K562 (cell line): ENCODE measurements around the gene FBXW8. TPM values are rescaled to one million over a fixed set of nuclear protein-coding genes. Genes with fewer than 3 reads are reported as not detected.
A peak's percentile ranks its signal among the peaks of the same experiment; 100 is the strongest.

Experiments
- ARID3A ChIP-seq: IDR thresholded peaks from 2 replicates; pipeline ENCODE4 v1.6.1; 2012; ENCODE audit warnings: low read depth, low read length, improper control_type of control experiment, borderline replicate concordance
- ASH1L ChIP-seq: fragments of 450-650 bp; IDR thresholded peaks from 2 replicates; pipeline ENCODE4 v1.6.1; 2018; ENCODE audit warnings: borderline replicate concordance, mild to moderate bottlenecking, low read depth; ENCODE audit not compliant: partially characterized antibody
- CREM ChIP-seq: IDR thresholded peaks from 2 replicates; pipeline ENCODE4 v1.6.1; 2014; ENCODE audit warnings: antibody characterized with exemption, low read depth
- CTBP1 ChIP-seq: fragments of 450-650 bp; IDR thresholded peaks from 2 replicates; pipeline ENCODE4 v1.6.1; 2016; ENCODE audit warnings: borderline replicate concordance
- CUX1 ChIP-seq: fragments of 200-800 bp; sonication (Bioruptor generic); IDR thresholded peaks from 2 replicates; pipeline ENCODE4 v1.6.1; 2016; ENCODE audit warnings: missing genetic modification characterization, missing compliant biosample characterization
- ELK3 ChIP-seq: fragments of 450-650 bp; formaldehyde crosslinking; IDR thresholded peaks from 2 replicates; pipeline ENCODE4 v1.4.0; 2020; ENCODE audit warnings: mild to moderate bottlenecking
- GABPA ChIP-seq: fragments of 200-800 bp; sonication (Bioruptor generic); conservative IDR thresholded peaks from 2 replicates; pipeline ENCODE4 v1.6.1; 2016; ENCODE audit warnings: low read depth, missing genetic modification characterization, missing compliant biosample characterization
- HEY1 ChIP-seq: fragments of 250-450 bp; sonication (Bioruptor Pico); IDR thresholded peaks from 2 replicates; pipeline ENCODE4 v1.5.0; 2020; ENCODE audit warnings: mild to moderate bottlenecking, moderate library complexity, borderline replicate concordance
- HNRNPUL1 ChIP-seq: fragments of 200-400 bp; formaldehyde crosslinking; IDR thresholded peaks from 2 replicates; pipeline ENCODE4 v1.6.1; 2017; ENCODE audit warnings: low read length
- PHB ChIP-seq: fragments of 250-450 bp; sonication (Bioruptor Pico); IDR thresholded peaks from 2 replicates; pipeline ENCODE4 v1.5.0; 2021
- ZNF699 ChIP-seq: fragments of 250-450 bp; sonication (Bioruptor Pico); IDR thresholded peaks from 2 replicates; pipeline ENCODE4 v1.8.0; 2021; ENCODE audit warnings: mild to moderate bottlenecking, moderate library complexity; ENCODE audit not compliant: insufficient replicate concordance
- polyA plus RNA-seq, 8 experiments: library from polyadenylated mRNA; depleted of rRNA in 4 of 8; stranded (reverse) in 5 of 8; unstranded in 3 of 8; fragments of >200 nt; fragmentation: Nextera tagmentation in 2 of 8; fragmentation: Illumina TruSeq in 1 of 8; extraction: Ambion mirVana in 2 of 8; extraction: Trizol in 1 of 8; gene quantifications; 2 replicates each; pipeline versions ENCODE4 v1.2.1 to v1.2.3, GENCODE V29; 2011 to 2014; ENCODE audit warnings: inconsistent platforms in 1 of 8, missing spikeins in 1 of 8
- total RNA-seq, 7 experiments: library from RNA; depleted of rRNA in 6 of 7; stranded (reverse); fragments of >200 nt in 6 of 7; fragmentation: Illumina TruSeq in 2 of 7; extraction: Trizol in 2 of 7; gene quantifications; 2 replicates each; pipeline versions ENCODE4 v1.2.1 to v1.2.3, GENCODE V29; 2011 to 2021; ENCODE audit warnings: low replicate concordance in 1 of 7
- TF ChIP-seq, protein P1 (sequence below): fragments of 200-400 bp; formaldehyde crosslinking; IDR thresholded peaks from 2 replicates; pipeline ENCODE4 v1.6.1; 2017; ENCODE audit warnings: mild to moderate bottlenecking, low read depth, low read length, moderate library complexity

The FBXW8 gene
- total and polyA plus RNA-seq, 9 of the 15 experiments (the other 6 are each of a cell fraction or from before 2014, with no cell fraction given), result 0.58 to 8.3 (median 4.4) TPM

GRCh38 chr12:117042171-117042842, 131.6 kb downstream of the FBXW8 start (continued):
- no peak; the same call in 1 of the 2 replicates for TF ChIP-seq ELK3 (CRISPR knock-in tag)
- TF ChIP-seq, protein P1, sequence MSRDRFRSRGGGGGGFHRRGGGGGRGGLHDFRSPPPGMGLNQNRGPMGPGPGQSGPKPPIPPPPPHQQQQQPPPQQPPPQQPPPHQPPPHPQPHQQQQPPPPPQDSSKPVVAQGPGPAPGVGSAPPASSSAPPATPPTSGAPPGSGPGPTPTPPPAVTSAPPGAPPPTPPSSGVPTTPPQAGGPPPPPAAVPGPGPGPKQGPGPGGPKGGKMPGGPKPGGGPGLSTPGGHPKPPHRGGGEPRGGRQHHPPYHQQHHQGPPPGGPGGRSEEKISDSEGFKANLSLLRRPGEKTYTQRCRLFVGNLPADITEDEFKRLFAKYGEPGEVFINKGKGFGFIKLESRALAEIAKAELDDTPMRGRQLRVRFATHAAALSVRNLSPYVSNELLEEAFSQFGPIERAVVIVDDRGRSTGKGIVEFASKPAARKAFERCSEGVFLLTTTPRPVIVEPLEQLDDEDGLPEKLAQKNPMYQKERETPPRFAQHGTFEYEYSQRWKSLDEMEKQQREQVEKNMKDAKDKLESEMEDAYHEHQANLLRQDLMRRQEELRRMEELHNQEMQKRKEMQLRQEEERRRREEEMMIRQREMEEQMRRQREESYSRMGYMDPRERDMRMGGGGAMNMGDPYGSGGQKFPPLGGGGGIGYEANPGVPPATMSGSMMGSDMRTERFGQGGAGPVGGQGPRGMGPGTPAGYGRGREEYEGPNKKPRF, result no peak
- TF ChIP-seq HEY1 (CRISPR knock-in tag), result peak; percentile 93; the same call in 1 of the 2 replicates
- TF ChIP-seq CTBP1, result peak; percentile 97
- 0 out of 2 replicates have a peak, but pooled peaks have one; percentile 33 for TF ChIP-seq GABPA (tag)
- TF ChIP-seq PHB (CRISPR knock-in tag), result no peak
- TF ChIP-seq ASH1L, result no peak
- TF ChIP-seq ARID3A, result no peak
- TF ChIP-seq CREM, result peak; percentile 89
- TF ChIP-seq HNRNPUL1, result no peak
- peak; percentile 91 for TF ChIP-seq CUX1 (CRISPR knock-in tag)
- no peak for TF ChIP-seq ZNF699
